Activated T-helper 17 cell treated with anti-CD3 and anti-CD28 coated beads, Interleukin-2, amount 50 U/mL, for 72 hours (primary cell): ENCODE data around the gene GPX4. TPM values are rescaled to one million over a fixed set of nuclear protein-coding genes. Genes with fewer than 3 reads are reported as not detected.

Experiments used
- ATAC-seq: fragments of 150-1000 bp; cut with Tn5 transposase; replicated peaks from 2 replicates; pipeline ENCODE4 v1.10.0; 2021; ENCODE audit warnings: mild to moderate bottlenecking, moderate library complexity
- H3K27ac Mint-ChIP-seq: one replicate; pipeline ENCODE4 v1.8.0; 2022; ENCODE audit warnings: mixed read lengths
- H3K27me3 Mint-ChIP-seq: one replicate; pipeline ENCODE4 v1.8.0; 2022; ENCODE audit warnings: mixed read lengths
- H3K36me3 Mint-ChIP-seq: one replicate; pipeline ENCODE4 v1.8.0; 2022; ENCODE audit warnings: low read depth, mild to moderate bottlenecking, mixed read lengths
- H3K4me1 Mint-ChIP-seq: one replicate; pipeline ENCODE4 v1.8.0; 2022; ENCODE audit warnings: mixed read lengths
- H3K4me3 Mint-ChIP-seq: one replicate; pipeline ENCODE4 v1.8.0; 2022; ENCODE audit warnings: mild to moderate bottlenecking, mixed read lengths
- H3K9me3 Mint-ChIP-seq: one replicate; pipeline ENCODE4 v1.8.0; 2022; ENCODE audit warnings: mixed read lengths
- total RNA-seq, 2 donors: library from RNA; stranded (reverse); gene quantifications; one replicate each; pipeline ENCODE4 v1.2.3, GENCODE V29; 2022

The GPX4 gene
- total RNA-seq, 2 donors from 2014 or later = 110 to 170 TPM

- H3K4me3 Mint-ChIP-seq = no peak overlapping the region
- no peak overlapping the region for H3K27ac Mint-ChIP-seq
- no peaks in the 10 kb centered on the region for H3K27me3 Mint-ChIP-seq
- H3K9me3 Mint-ChIP-seq = no peaks in the 10 kb centered on the region
- H3K36me3 Mint-ChIP-seq = peaks cover 36% of the 10 kb centered on the region
- peaks cover 8% of the 10 kb centered on the region for H3K4me1 Mint-ChIP-seq
- ATAC-seq = no peak
Measured at GRCh38 chr19:1145635-1146411, 42.0 kb downstream of the GPX4 start.

GRCh38 chr19:1146412-1146699 is 42.6 kb downstream of the GPX4 start:
- no peak overlapping the region for H3K4me3 Mint-ChIP-seq
- no peaks in the 10 kb centered on the region for H3K27me3 Mint-ChIP-seq
- H3K9me3 Mint-ChIP-seq = no peaks in the 10 kb centered on the region
- peaks cover 8% of the 10 kb centered on the region for H3K4me1 Mint-ChIP-seq
- peaks cover 32% of the 10 kb centered on the region for H3K36me3 Mint-ChIP-seq
- ATAC-seq = no peak
- H3K27ac Mint-ChIP-seq = no peak overlapping the region

- H3K36me3 Mint-ChIP-seq = peaks cover 34% of the 10 kb centered on the region
- H3K4me1 Mint-ChIP-seq = peaks cover 8% of the 10 kb centered on the region
- H3K27me3 Mint-ChIP-seq = no peaks in the 10 kb centered on the region
- H3K27ac Mint-ChIP-seq = no peak overlapping the region
- H3K4me3 Mint-ChIP-seq = no peak overlapping the region
- no peaks in the 10 kb centered on the region for H3K9me3 Mint-ChIP-seq
- ATAC-seq = no peak
Measured at GRCh38 chr19:1146858-1147780, 43.3 kb downstream of the GPX4 start.

- Mint-ChIP-seq H3K4me1 (peaks cover 8% of the 10 kb centered on the region), H3K36me3 (peaks cover 33% of the 10 kb centered on the region), H3K4me3 (no peak overlapping the region), H3K27me3 (no peaks in the 10 kb centered on the region), H3K9me3 (no peaks in the 10 kb centered on the region), H3K27ac (no peak overlapping the region)
- no peak for ATAC-seq
Measured at GRCh38 chr19:1147934-1148549, 44.2 kb downstream of the GPX4 start.

- H3K4me1 Mint-ChIP-seq = peaks cover 6% of the 10 kb centered on the region
- no peak overlapping the region for H3K27ac Mint-ChIP-seq
- H3K4me3 Mint-ChIP-seq = no peak overlapping the region
- no peak for ATAC-seq
- no peaks in the 10 kb centered on the region for H3K9me3 Mint-ChIP-seq
- no peaks in the 10 kb centered on the region for H3K27me3 Mint-ChIP-seq
- peaks cover 22% of the 10 kb centered on the region for H3K36me3 Mint-ChIP-seq
Measured at GRCh38 chr19:1149259-1150045, 45.7 kb downstream of the GPX4 start.

GRCh38 chr19:1150333-1151036 is 46.7 kb downstream of the GPX4 start:
- no peak overlapping the region for H3K27ac Mint-ChIP-seq
- no peaks in the 10 kb centered on the region for H3K9me3 Mint-ChIP-seq
- H3K36me3 Mint-ChIP-seq = peaks cover 15% of the 10 kb centered on the region
- no peak for ATAC-seq
- H3K4me3 Mint-ChIP-seq = no peak overlapping the region
- no peaks in the 10 kb centered on the region for H3K4me1 Mint-ChIP-seq
- H3K27me3 Mint-ChIP-seq = no peaks in the 10 kb centered on the region

- no peak for ATAC-seq
- Mint-ChIP-seq H3K9me3 (no peaks in the 10 kb centered on the region), H3K36me3 (peaks cover 15% of the 10 kb centered on the region), H3K27me3 (no peaks in the 10 kb centered on the region), H3K4me1 (no peaks in the 10 kb centered on the region), H3K4me3 (no peak overlapping the region), H3K27ac (no peak overlapping the region)
Measured at GRCh38 chr19:1151037-1151724, 47.4 kb downstream of the GPX4 start.

- H3K36me3 Mint-ChIP-seq = peaks cover 15% of the 10 kb centered on the region
- no peak overlapping the region for H3K4me3 Mint-ChIP-seq
- no peaks in the 10 kb centered on the region for H3K4me1 Mint-ChIP-seq
- no peak overlapping the region for H3K27ac Mint-ChIP-seq
- no peaks in the 10 kb centered on the region for H3K27me3 Mint-ChIP-seq
- ATAC-seq = no peak
- H3K9me3 Mint-ChIP-seq = no peaks in the 10 kb centered on the region
Measured at GRCh38 chr19:1151917-1152587, 48.3 kb downstream of the GPX4 start.

GRCh38 chr19:1153891-1154730 is 50.3 kb downstream of the GPX4 start:
- H3K4me3 Mint-ChIP-seq = no peak overlapping the region
- H3K9me3 Mint-ChIP-seq = no peaks in the 10 kb centered on the region
- H3K4me1 Mint-ChIP-seq = no peaks in the 10 kb centered on the region
- no peak overlapping the region for H3K27ac Mint-ChIP-seq
- H3K27me3 Mint-ChIP-seq = no peaks in the 10 kb centered on the region
- H3K36me3 Mint-ChIP-seq = peaks cover 15% of the 10 kb centered on the region
- no peak for ATAC-seq

GRCh38 chr19:1154731-1155351 is 51.0 kb downstream of the GPX4 start:
- Mint-ChIP-seq H3K4me1 (no peaks in the 10 kb centered on the region), H3K36me3 (peaks cover 11% of the 10 kb centered on the region), H3K9me3 (no peaks in the 10 kb centered on the region), H3K27me3 (no peaks in the 10 kb centered on the region), H3K27ac (no peak overlapping the region), H3K4me3 (no peak overlapping the region)
- no peak for ATAC-seq

GRCh38 chr19:1155352-1156304 is 51.8 kb downstream of the GPX4 start:
- peaks cover 11% of the 10 kb centered on the region for H3K36me3 Mint-ChIP-seq
- H3K4me1 Mint-ChIP-seq = no peaks in the 10 kb centered on the region
- ATAC-seq = no peak
- no peak overlapping the region for H3K4me3 Mint-ChIP-seq
- H3K27ac Mint-ChIP-seq = no peak overlapping the region
- H3K9me3 Mint-ChIP-seq = no peaks in the 10 kb centered on the region
- no peaks in the 10 kb centered on the region for H3K27me3 Mint-ChIP-seq
